Activated T-cell treated with anti-CD3 and anti-CD28 coated beads for 48 hours (primary cell): ENCODE results near the gene TENM3.

Experiments used
- DNase-seq: peaks from one replicate; pipeline ENCODE4 v3.0.0-alpha.2; 2020; ENCODE audit warnings: low read depth

TENM3 gene

GRCh38 chr4:182451441-182451840 is 208.2 kb downstream of the TENM3 start:
- no peak for DNase-seq

GRCh38 chr4:182453830-182454229 is 210.6 kb downstream of the TENM3 start:
- DNase-seq = no peak

GRCh38 chr4:182454440-182455013 is 211.3 kb downstream of the TENM3 start:
- no peak for DNase-seq

GRCh38 chr4:182465114-182465513 is 221.9 kb downstream of the TENM3 start:
- DNase-seq = no peak

- DNase-seq = no peak
Measured at GRCh38 chr4:182465979-182466378, 222.8 kb downstream of the TENM3 start.

- no peak for DNase-seq
Measured at GRCh38 chr4:182470215-182470614, 227.0 kb downstream of the TENM3 start.

- no peak for DNase-seq
Measured at GRCh38 chr4:182475539-182475938, 232.3 kb downstream of the TENM3 start.

- no peak for DNase-seq
Measured at GRCh38 chr4:182478475-182478874, 235.3 kb downstream of the TENM3 start.

- DNase-seq = no peak
Measured at GRCh38 chr4:182483685-182484084, 240.5 kb downstream of the TENM3 start.

GRCh38 chr4:182486881-182487280 is 243.7 kb downstream of the TENM3 start:
- DNase-seq = no peak

- DNase-seq = no peak
Measured at GRCh38 chr4:182488896-182489295, 245.7 kb downstream of the TENM3 start.

- no peak for DNase-seq
Measured at GRCh38 chr4:182489607-182490006, 246.4 kb downstream of the TENM3 start.

- no peak for DNase-seq
Measured at GRCh38 chr4:182491719-182492118, 248.5 kb downstream of the TENM3 start.

- no peak for DNase-seq
Measured at GRCh38 chr4:182492423-182492822, 249.2 kb downstream of the TENM3 start.

- no peak for DNase-seq
Measured at GRCh38 chr4:182493377-182493776, 250.2 kb downstream of the TENM3 start.

GRCh38 chr4:182494103-182494502 is 250.9 kb downstream of the TENM3 start:
- no peak for DNase-seq

- DNase-seq = no peak
Measured at GRCh38 chr4:182495031-182495430, 251.8 kb downstream of the TENM3 start.

GRCh38 chr4:182495645-182496385 is 252.6 kb downstream of the TENM3 start:
- no peak for DNase-seq

GRCh38 chr4:182496408-182496807 is 253.2 kb downstream of the TENM3 start:
- no peak for DNase-seq

- DNase-seq = no peak
Measured at GRCh38 chr4:182502064-182502463, 258.9 kb downstream of the TENM3 start.

- no peak for DNase-seq
Measured at GRCh38 chr4:182504463-182504862, 261.3 kb downstream of the TENM3 start.

- DNase-seq = no peak
Measured at GRCh38 chr4:182507805-182508204, 264.6 kb downstream of the TENM3 start.

GRCh38 chr4:182510836-182511235 is 267.6 kb downstream of the TENM3 start:
- no peak for DNase-seq
